Activated naive CD4-positive, alpha-beta T cell treated with anti-CD3 and anti-CD28 coated beads, Interleukin-2, amount 50 U/mL, for 16 hours (primary cell): ENCODE results near the gene APOBEC2.

Experiments used
- DNase-seq: peaks from one replicate; pipeline ENCODE4 v3.0.0-alpha.2; 2020

The APOBEC2 gene

GRCh38 chr6:41039060-41039998, 13.7 kb upstream of the APOBEC2 start, which contains the start of gene UNC5CL:
Gene UNC5CL (minus strand): TSS chr6:41039221. CDS start chr6:41035074, 4,147 bp downstream.
- peak; percentile 60 for DNase-seq

- no peak for DNase-seq
Observed at GRCh38 chr6:41040101-41040939, 12.7 kb upstream of the APOBEC2 start.

GRCh38 chr6:41040940-41041536, 12.0 kb upstream of the APOBEC2 start:
- DNase-seq: no peak

- DNase-seq: no peak
Observed at GRCh38 chr6:41042226-41043055, 10.6 kb upstream of the APOBEC2 start, which contains the start of gene TSPO2. Gene TSPO2 (plus strand): TSS chr6:41042467. CDS start chr6:41042986, 519 bp downstream.

GRCh38 chr6:41043151-41043550, 9.9 kb upstream of the APOBEC2 start:
- no peak for DNase-seq

GRCh38 chr6:41045664-41046063, 7.3 kb upstream of the APOBEC2 start:
- no peak for DNase-seq

GRCh38 chr6:41046084-41046483, 6.9 kb upstream of the APOBEC2 start:
- DNase-seq: no peak

GRCh38 chr6:41047306-41047705, 5.7 kb upstream of the APOBEC2 start:
- DNase-seq: no peak

GRCh38 chr6:41047745-41048732, 5.0 kb upstream of the APOBEC2 start:
- no peak for DNase-seq

- no peak for DNase-seq
Observed at GRCh38 chr6:41049521-41049920, 3.5 kb upstream of the APOBEC2 start.

GRCh38 chr6:41049955-41050354, 3.0 kb upstream of the APOBEC2 start:
- DNase-seq: no peak

- DNase-seq: no peak
Observed at GRCh38 chr6:41050536-41050935, 2.5 kb upstream of the APOBEC2 start.

- no peak for DNase-seq
Observed at GRCh38 chr6:41051873-41052272, 1.1 kb upstream of the APOBEC2 start.

- DNase-seq: no peak
Observed at GRCh38 chr6:41054511-41054910, 1.5 kb downstream of the APOBEC2 start.

GRCh38 chr6:41055149-41055548, 2.1 kb downstream of the APOBEC2 start:
- no peak for DNase-seq

GRCh38 chr6:41056768-41057490, 3.9 kb downstream of the APOBEC2 start:
- DNase-seq: no peak

- DNase-seq: no peak
Observed at GRCh38 chr6:41058783-41059181, 5.8 kb downstream of the APOBEC2 start.

- DNase-seq: no peak
Observed at GRCh38 chr6:41059556-41059955, 6.6 kb downstream of the APOBEC2 start.

- no peak for DNase-seq
Observed at GRCh38 chr6:41061196-41061726, 8.3 kb downstream of the APOBEC2 start.

GRCh38 chr6:41062056-41062455, 9.1 kb downstream of the APOBEC2 start:
- DNase-seq: no peak
